Activated CD8-positive, alpha-beta memory T cell treated with anti-CD3 and anti-CD28 coated beads, Interleukin-2, amount 50 U/mL, for 48 hours (primary cell): ENCODE data around the gene CDC34.

Source experiments
- DNase-seq: peaks from one replicate; pipeline ENCODE4 v3.0.0-alpha.2; 2020

The CDC34 gene

GRCh38 chr19:531753-532560, at the start of gene CDC34:
TSS of gene CDC34 (plus strand) at chr19:531760. CDS start at chr19:531932, 172 bp downstream.
- DNase-seq, result no peak

DNA sequence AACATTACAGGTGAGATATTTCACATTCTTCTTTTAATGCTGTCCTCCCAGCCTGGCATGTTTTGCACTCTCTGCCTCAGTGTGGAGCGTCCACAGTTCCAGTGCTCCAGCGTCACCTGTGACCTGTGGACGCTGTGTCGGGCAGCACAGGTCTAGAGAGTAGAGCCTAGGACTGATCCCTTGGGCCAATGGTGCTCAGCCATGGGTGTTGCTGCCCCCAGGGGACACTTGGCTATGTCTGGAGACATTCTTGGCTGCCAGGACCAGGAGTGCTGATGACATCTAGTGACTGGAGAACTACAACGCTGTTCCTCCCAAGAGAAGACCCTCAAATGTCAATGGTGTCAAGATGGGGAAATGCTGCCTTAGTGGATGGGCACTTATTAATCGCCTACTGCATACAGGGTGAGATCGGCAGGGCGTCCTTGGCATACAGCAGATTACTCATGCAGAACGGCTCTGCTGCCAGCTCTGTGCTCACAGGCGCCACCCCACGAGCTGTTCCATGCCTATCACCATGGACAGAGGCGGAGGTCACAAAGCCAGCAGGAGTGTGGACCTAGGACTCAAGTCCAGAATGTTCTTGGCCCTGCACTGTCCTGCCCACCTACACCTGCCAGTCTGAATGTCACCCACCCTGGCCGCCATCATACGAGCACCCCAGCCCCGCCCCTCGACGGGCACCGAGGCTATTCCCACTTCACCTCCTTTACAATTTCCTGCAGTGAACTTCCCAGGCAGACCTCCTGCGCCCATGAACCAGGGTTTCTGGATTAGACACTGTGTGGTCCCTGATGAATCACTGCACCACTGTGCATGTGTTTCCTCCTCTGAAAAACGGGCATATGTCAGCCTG, 49.1 kb upstream of the CDC34 start:
- no peak for DNase-seq

- DNase-seq, result no peak
Measured at GRCh38 chr19:483332-484072, 48.1 kb upstream of the CDC34 start.

DNA sequence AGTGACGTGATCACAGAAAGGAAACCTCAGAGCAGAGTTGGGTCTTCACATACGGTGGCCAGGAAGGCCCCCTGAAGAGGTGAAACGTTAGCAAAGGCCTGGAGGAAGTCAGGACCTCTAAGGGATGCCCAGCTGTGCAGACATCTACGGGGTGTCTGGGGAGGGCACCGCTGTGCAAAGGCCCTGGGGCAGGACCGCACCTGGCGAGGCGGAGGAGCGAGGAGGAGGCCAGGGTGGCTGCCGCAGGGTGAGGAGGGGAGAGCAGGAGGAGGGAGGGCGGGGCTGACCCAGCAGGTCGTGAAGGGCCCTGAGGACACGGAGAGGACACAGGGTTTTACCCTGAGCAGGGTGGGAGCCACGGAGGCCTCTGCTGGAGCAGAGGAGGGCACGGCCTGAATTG, 47.1 kb upstream of the CDC34 start:
- DNase-seq, result no peak

DNA sequence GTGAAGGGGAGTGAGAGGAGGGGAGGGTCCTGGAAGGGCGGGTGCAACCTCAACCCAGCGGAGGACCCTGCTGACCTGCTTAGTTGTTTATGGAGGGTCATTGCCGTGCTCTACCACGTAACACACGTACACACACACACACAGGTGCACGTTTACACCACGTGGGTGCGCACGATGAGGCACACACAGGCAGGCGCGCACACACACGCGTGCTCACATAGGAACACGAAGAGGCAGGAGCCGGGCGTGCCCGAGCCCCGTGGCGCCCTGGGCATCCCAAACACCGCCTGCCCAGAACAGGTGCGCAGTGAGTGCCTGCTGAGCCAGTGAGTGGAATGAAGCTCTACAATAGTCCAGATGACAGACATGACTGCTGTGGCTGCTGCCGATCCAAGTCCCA, 46.5 kb upstream of the CDC34 start:
- DNase-seq, result no peak

DNA sequence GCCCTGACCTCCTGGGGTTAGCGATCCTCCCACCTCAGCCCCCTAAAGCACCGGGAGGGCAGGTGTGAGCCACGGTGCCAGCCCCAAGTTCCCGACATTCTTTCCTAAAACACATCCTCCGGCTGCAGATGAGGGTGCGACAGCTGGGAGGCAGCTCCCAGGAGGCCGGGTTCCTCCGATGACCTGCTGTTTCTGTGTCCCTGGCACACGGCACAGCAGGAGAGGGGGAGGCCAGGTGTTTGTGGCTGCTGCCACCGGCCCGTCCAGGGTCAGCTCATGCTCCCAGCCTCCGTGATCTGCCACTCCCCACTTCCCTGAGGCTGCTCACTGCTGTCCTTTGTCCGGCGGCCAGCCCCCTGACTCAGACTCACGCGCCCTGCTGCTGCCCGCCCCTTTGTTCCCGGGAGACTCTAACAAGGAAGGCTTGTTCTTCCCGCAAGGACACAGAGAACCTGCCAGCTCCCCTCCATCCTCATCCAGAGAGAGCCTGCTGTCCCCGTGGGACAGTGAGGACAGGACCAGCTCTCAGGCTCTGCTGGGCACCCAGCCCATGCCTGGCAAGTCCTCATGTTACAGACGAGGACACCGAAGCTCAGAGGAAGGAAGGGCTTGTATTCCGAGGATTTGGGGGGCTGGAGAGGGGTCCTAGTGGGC, 45.9 kb upstream of the CDC34 start:
- no peak for DNase-seq

DNA sequence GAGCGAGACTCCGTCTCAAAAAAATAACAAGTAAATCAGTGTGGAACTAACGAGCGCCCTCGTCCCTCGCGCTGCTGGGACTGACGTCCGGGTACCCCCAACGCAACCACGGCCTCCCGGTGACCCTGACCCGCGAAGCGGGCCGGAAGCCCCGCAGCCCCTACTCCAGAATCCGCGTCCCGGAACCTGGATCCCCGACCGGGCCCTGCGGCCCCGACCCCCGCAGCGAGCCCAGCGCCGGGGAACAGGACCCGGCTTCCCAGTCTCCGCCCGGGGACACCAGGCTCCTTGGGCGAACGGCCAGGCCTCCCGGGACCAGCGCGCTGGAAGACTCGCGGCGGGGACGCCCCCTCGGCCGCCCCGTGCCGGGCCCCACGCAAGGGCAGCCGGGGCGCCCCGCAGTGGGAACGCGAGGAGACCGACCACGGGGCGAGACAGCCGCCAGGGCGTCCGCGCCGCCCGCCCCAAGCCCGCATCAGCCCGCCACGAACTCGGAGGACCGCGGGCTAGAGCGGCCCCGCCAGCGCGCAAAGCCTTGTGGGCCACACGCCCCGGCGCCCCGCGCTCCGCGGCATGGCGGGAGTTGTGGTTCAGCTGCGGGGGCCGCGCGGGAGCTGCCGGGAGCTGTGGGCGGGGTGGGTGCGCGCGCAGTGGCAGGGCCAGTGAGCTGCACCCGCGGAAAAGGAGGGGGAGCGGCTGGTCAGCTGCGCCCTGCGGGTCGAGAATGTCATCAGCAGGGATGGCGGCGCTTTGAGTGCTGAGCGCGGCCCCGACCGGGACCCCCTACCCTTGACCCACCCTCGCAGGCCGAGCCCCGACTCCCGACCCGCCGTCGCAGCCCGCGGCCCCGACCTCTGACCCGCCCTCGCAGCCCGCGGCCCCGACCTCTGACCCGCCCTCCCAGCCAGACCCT, 42.8 kb upstream of the CDC34 start:
- DNase-seq, result peak; percentile 97

- no peak for DNase-seq
Measured at GRCh38 chr19:489418-490196, 42.0 kb upstream of the CDC34 start.

GRCh38 chr19:491146-491741, 40.3 kb upstream of the CDC34 start:
- peak; percentile 73 for DNase-seq

- DNase-seq, result peak; percentile 86
Measured at GRCh38 chr19:492091-492531, 39.4 kb upstream of the CDC34 start.

DNA sequence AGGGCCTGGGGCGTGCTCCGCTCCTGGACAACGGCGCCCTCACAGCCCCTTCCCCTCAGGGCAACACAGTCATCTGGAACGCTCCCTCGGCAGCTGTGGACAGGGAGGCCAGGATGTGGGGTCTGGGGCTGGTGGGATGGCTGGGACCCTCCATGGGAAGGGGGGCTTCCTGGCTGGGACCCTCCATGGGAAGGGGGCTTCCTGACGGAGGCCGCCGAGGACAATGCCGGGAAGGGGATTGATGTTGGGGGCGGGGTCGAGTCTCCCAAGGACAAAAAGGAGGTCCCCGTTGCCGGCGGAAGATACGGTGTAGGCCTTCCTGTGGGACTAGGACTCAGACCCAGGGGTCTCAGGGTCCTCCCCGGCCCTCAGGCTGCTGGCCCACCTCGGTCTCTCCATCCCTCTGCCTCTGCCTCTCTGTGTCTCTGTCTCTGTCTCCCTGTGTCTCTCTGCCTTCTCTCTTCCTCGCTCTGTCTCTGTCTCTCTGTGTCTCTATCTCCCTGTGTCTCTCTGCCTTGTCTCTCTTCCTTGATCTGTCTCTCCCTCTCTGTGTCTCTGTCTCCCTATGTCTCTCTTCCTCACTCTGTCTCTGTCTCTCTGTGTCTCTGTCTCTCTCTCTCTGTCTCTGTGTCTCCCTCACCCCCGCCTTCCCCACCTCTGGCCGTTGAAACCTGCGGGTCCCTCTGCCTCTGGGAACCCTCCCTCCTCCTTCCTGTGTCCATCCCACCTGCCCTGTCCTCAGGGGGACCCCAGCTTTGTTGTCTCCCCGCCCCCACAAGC, 38.0 kb upstream of the CDC34 start:
- DNase-seq, result no peak

GRCh38 chr19:494171-495080, 37.1 kb upstream of the CDC34 start:
- no peak for DNase-seq

- DNase-seq, result no peak
Measured at GRCh38 chr19:495081-495401, 36.5 kb upstream of the CDC34 start.

DNA sequence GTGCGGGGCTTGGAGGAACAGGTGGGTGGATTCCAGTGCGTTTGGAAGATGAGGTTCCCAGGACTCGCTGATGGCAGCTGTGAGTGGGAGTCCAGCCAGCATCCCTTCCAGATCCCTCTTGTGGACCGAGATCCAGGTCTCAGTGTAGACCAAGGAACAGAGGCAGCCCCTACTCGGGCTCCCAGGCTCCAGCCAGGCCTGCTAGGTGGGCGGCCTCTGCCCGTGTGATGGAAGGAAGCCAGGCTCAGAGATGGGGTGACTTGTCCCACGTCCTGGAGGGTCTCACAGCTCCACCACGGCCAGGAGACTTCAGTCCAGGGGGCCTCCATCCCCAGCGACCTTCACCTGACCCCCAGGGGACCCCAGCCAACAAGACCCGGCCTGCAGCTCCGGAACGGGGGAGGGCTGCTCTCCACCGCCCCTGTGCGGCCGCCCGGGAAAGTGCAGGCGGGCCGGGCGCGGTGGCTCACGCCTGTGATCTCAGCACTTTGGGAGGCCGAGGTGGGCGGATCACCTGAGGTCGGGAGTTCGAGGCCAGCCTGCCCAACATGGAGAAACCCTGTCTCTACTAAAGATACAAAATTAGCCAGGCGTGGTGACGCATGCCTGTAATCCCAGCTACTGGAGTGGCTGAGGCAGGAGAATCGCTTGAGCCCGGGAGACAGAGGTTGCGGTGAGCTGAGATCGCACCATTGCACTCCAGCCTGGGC, 36.0 kb upstream of the CDC34 start:
- DNase-seq, result peak; percentile 88

- no peak for DNase-seq
Measured at GRCh38 chr19:496112-496665, 35.4 kb upstream of the CDC34 start, which contains the start of gene MADCAM1. TSS of gene MADCAM1 (plus strand) at chr19:496486. CDS start at chr19:496500, 14 bp downstream.

DNA sequence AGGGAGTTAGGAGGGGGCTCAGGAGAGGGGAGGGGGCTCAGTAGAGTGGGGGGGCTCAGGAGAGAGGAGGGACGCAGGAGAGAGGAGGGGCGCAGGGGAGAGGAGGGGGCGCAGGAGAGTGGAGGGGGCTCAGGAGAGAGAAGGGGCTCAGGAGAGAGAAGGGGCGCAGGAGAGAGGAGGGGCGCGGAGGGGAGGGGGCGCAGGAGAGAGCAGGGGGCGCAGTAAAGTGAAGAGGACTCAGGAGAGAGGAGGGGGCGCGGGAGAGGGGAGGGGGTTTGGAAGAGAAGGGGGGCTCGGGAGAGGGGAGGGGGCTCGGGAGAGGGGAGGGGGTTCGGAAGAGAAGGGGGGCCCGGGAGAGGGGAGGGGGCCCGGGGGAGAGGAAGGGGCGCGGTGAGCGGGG, 34.6 kb upstream of the CDC34 start:
- DNase-seq, result no peak

DNA sequence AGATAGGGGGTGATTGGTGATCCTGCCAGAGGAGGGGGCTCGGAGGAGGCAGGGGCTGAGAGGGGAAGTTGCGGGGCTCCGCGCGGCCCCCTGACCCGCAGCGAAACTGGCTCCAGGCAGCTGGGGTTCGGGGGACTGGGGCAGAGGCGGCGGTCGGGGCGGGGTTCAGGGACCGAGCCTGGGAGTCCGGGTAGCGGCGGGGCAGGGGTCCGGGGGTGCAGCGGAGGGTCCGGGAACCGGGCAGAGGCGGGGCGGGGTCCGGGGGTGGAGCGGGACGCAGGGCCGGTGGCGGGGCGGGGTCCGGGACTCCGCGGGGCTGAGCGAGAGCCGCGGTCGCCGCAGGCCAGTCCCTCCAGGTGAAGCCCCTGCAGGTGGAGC, 34.1 kb upstream of the CDC34 start:
- no peak for DNase-seq
